GM18505 (cell line): ENCODE data around the gene DNAJC3.
"Not testable (repeated sequence)": the region's sequence is repeated elsewhere in the genome, so short reads cannot be mapped to it uniquely, and the experiment has no call there.

Source experiments
- ATAC-seq: cut with Tn5 transposase; IDR thresholded peaks from one replicate; pipeline ENCODE4 v1.9.1; 2021; ENCODE audit not compliant: unreplicated experiment
- POLR2A ChIP-seq: IDR thresholded peaks from 4 replicates; pipeline ENCODE4 v1.6.1; 2011; ENCODE audit warnings: borderline replicate concordance; ENCODE audit not compliant: insufficient read depth, insufficient read length; ENCODE audit errors: extremely low read depth

Gene DNAJC3

GRCh38 chr13:95745289-95745688 lies 68.3 kb downstream of the DNAJC3 start:
- no peak for ATAC-seq
- no peak for TF ChIP-seq POLR2A

- no peak for ATAC-seq
- no peak for TF ChIP-seq POLR2A
Observed at GRCh38 chr13:95745752-95746151, 68.8 kb downstream of the DNAJC3 start.

- ATAC-seq: no peak
- no peak for TF ChIP-seq POLR2A
Observed at GRCh38 chr13:95749545-95749944, 72.6 kb downstream of the DNAJC3 start.

DNA sequence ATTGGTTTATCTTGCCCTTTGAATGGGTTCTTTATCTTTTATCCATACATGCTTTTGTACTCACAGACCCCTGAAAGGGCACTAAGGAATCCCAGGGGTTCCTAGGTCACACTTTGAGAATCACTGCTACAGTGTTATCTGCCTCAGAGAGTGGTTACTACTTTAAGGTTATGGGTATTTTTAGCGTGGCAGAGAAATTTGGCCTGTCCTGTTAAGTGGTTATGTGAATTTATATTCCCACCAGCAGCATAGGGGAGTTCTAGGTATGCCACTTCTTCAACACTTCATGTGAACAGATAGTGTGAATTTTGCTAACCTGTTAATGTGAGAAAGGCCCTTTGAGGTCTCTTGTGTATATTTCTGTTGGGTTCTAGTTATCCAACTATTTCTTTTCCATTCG lies 75.7 kb downstream of the DNAJC3 start:
- no peak for TF ChIP-seq POLR2A
- ATAC-seq: no peak

- no peak for ATAC-seq
- TF ChIP-seq POLR2A: no peak
Observed at GRCh38 chr13:95754069-95754468, 77.1 kb downstream of the DNAJC3 start.

- no peak for ATAC-seq
- no peak for TF ChIP-seq POLR2A
Observed at GRCh38 chr13:95756072-95756471, 79.1 kb downstream of the DNAJC3 start.

DNA sequence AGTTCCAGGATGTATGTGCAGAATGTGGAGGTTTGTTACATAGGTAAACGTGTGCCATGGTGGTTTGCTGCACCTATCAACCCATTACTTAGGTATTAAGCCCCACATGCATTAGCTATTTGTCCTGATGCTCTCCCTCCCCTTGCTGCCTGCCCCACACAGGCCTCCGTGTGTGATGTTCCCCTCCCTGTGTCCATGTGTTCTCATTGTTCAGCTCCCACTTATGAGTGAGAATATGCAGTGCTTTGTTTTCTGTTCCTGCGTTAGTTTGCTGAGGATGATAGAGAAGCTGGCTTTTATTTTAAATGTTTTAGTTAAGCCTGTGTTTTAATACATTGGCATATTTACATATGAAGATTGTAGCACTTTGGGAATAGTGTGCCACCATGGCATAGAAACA lies 85.7 kb downstream of the DNAJC3 start:
- ATAC-seq: not testable (repeated sequence)

- no peak for ATAC-seq
- no peak for TF ChIP-seq POLR2A
Observed at GRCh38 chr13:95763601-95764000, 86.7 kb downstream of the DNAJC3 start.

- ATAC-seq: no peak
- no peak for TF ChIP-seq POLR2A
Observed at GRCh38 chr13:95771905-95772304, 95.0 kb downstream of the DNAJC3 start.

GRCh38 chr13:95779522-95779921 lies 102.6 kb downstream of the DNAJC3 start:
- no peak for ATAC-seq
- no peak for TF ChIP-seq POLR2A

DNA sequence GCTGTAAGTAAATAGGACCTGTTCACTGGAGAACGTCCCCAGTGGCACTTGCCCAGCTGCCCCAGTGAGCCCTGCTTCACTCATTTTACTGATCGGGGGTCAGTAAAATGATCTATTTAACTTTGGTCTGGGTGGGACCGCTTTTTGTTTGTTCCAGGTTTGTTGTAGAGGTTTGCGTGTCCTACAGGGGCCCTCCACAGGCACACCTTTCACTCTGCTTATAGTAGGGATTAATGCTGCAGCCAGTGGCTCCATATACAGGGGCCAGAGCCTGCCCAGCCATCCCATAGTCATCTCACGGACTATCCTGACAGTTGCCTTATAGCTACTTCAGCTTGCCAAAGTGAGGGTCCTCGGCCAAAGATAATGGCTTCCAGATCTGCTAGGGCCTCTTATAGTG lies 104.1 kb downstream of the DNAJC3 start:
- ATAC-seq: no peak
- TF ChIP-seq POLR2A: no peak

- ATAC-seq: not testable (repeated sequence)
Observed at GRCh38 chr13:95781940-95782339, 105.0 kb downstream of the DNAJC3 start.

DNA sequence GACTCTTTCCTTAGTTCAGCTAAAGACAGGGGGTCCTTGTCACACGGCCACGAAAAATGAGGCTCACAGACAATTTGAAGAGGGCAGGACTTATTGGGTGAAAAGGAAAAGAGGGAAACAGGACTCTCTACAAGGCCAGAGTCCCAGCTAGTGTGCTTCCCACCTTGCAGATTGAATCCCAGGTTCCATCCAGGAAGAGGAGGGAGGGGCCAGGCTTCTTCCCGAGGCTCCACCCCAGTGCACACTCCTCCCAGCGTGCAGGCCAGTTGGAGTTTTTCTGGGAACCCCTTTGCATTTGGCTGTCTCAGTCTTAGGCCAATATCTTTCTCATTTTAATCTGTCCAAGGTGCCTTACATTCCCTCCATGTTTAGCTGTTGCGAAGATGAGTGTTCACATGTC lies 106.8 kb downstream of the DNAJC3 start:
- ATAC-seq: no peak

GRCh38 chr13:95784161-95784899 lies 107.4 kb downstream of the DNAJC3 start:
- no peak for ATAC-seq
- TF ChIP-seq POLR2A: no peak

More for the DNA sequence above, 106.8 kb downstream of the DNAJC3 start:
- no peak for TF ChIP-seq POLR2A

DNA sequence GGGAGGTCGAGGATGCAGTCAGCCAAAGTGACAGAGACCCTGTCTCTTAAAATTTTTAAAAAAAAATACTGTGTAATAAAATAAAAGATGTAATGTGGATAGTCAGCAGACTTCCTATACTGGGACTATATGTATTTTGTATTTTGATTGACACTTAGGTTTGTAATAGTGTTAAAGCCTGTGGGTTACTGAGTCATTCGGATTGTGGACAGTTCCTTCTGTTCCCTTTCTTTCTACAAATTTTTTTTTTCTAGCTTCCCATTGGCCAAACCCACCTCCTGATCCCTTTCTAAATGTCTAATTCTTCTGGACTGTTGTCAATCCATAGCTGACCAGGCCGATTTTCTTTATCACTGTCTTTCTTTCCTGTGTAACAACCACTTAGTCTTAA lies 108.0 kb downstream of the DNAJC3 start:
- no peak for TF ChIP-seq POLR2A
- no peak for ATAC-seq
